H9 (cell line): Measurements from ENCODE around the gene RIMBP2. TPM values are rescaled to one million over a fixed set of nuclear protein-coding genes. Genes with fewer than 3 reads are reported as not detected.

Experiments
- DNase-seq: peaks from one replicate; pipeline ENCODE4 v3.0.0-alpha.2; 2017
- H2AFZ ChIP-seq: one replicate; pipeline ENCODE4 v1.6.1; 2013; ENCODE audit warnings: mild to moderate bottlenecking, low read length, control low read depth, moderate library complexity
- H2AK5ac ChIP-seq: 2 replicates; pipeline ENCODE4 v1.6.1; 2013; ENCODE audit warnings: low read length, control low read depth, mixed read lengths; ENCODE audit not compliant: insufficient read length
- H2BK120ac ChIP-seq: one replicate; pipeline ENCODE4 v1.6.1; 2013; ENCODE audit warnings: low read depth, mild to moderate bottlenecking, low read length, control low read depth, inconsistent platforms; ENCODE audit not compliant: poor library complexity, severe bottlenecking
- H2BK12ac ChIP-seq: 2 replicates; pipeline ENCODE4 v1.6.1; 2013; ENCODE audit warnings: low read length, control low read depth, mixed read lengths, low read depth; ENCODE audit not compliant: insufficient read length
- H2BK15ac ChIP-seq: 2 replicates; pipeline ENCODE4 v1.6.1; 2013; ENCODE audit warnings: low read depth, low read length, control low read depth
- H2BK20ac ChIP-seq: one replicate; pipeline ENCODE4 v1.6.1; 2013; ENCODE audit warnings: low read depth, mild to moderate bottlenecking, low read length, control low read depth, inconsistent platforms; ENCODE audit not compliant: poor library complexity, severe bottlenecking
- H2BK5ac ChIP-seq: 2 replicates; pipeline ENCODE4 v1.6.1; 2013; ENCODE audit warnings: low read length, control low read depth, mixed read lengths; ENCODE audit not compliant: insufficient read length
- H3K14ac ChIP-seq: 2 replicates; pipeline ENCODE4 v1.6.1; 2013; ENCODE audit warnings: low read length, control low read depth; ENCODE audit not compliant: insufficient read depth
- H3K18ac ChIP-seq: 2 replicates; pipeline ENCODE4 v1.6.1; 2013; ENCODE audit warnings: low read depth, mild to moderate bottlenecking, mixed read lengths, low read length, control low read depth; ENCODE audit not compliant: insufficient read length
- H3K23ac ChIP-seq: 2 replicates; pipeline ENCODE4 v1.6.1; 2013; ENCODE audit warnings: low read length, control low read depth, mixed read lengths, low read depth; ENCODE audit not compliant: insufficient read length
- H3K23me2 ChIP-seq: 2 replicates; pipeline ENCODE4 v1.6.1; 2013; ENCODE audit warnings: low read depth, mild to moderate bottlenecking, mixed read lengths, low read length, control low read depth; ENCODE audit not compliant: insufficient read length, poor library complexity, severe bottlenecking
- H3K27ac ChIP-seq: 2 replicates; pipeline ENCODE4 v1.5.1; 2013; ENCODE audit warnings: low read length, control low read depth, mixed read lengths, low read depth; ENCODE audit not compliant: insufficient read length
- H3K27me3 ChIP-seq: 2 replicates; pipeline ENCODE4 v1.6.1; 2013; ENCODE audit warnings: low read length, control low read depth, inconsistent platforms; ENCODE audit not compliant: insufficient read depth
- H3K4ac ChIP-seq: 2 replicates; pipeline ENCODE4 v1.6.1; 2013; ENCODE audit warnings: low read depth, mild to moderate bottlenecking, control low read depth, inconsistent platforms, low read length, moderate library complexity
- H3K4me1 ChIP-seq: 2 replicates; pipeline ENCODE4 v1.6.1; 2013; ENCODE audit warnings: low read length, control low read depth, inconsistent platforms; ENCODE audit not compliant: insufficient read depth
- H3K4me2 ChIP-seq: 2 replicates; pipeline ENCODE4 v1.6.1; 2013; ENCODE audit warnings: low read length, control low read depth, mixed read lengths; ENCODE audit not compliant: insufficient read length, insufficient read depth
- H3K56ac ChIP-seq: 2 replicates; pipeline ENCODE4 v1.6.1; 2013; ENCODE audit warnings: low read depth, mild to moderate bottlenecking, mixed read lengths, low read length, control low read depth; ENCODE audit not compliant: insufficient read length
- H3K79me1 ChIP-seq: 2 replicates; pipeline ENCODE4 v1.6.1; 2013; ENCODE audit warnings: low read depth, mild to moderate bottlenecking, moderate library complexity, low read length, control low read depth, inconsistent platforms; ENCODE audit not compliant: insufficient read depth, poor library complexity, severe bottlenecking
- H3K79me2 ChIP-seq: 2 replicates; pipeline ENCODE4 v1.6.1; 2013; ENCODE audit warnings: low read length, control low read depth, inconsistent platforms; ENCODE audit not compliant: insufficient read depth
- H3K9ac ChIP-seq: 2 replicates; pipeline ENCODE4 v1.6.1; 2013; ENCODE audit warnings: low read length, control low read depth, mixed read lengths; ENCODE audit not compliant: insufficient read length; ENCODE audit errors: extremely low read depth
- H3K9me3 ChIP-seq: one replicate; pipeline ENCODE4 v1.6.1; 2013; ENCODE audit warnings: low read depth, low read length, inconsistent platforms; ENCODE audit not compliant: control insufficient read depth
- H3T11ph ChIP-seq: one replicate; pipeline ENCODE4 v1.6.1; 2013; ENCODE audit warnings: mild to moderate bottlenecking, low read length, control low read depth, inconsistent platforms
- H4K20me1 ChIP-seq: one replicate; pipeline ENCODE4 v1.6.1; 2013; ENCODE audit not compliant: control insufficient read depth, insufficient read length, insufficient read depth
- H4K5ac ChIP-seq: 2 replicates; pipeline ENCODE4 v1.6.1; 2013; ENCODE audit warnings: low read depth, mild to moderate bottlenecking, mixed read lengths, low read length, control low read depth; ENCODE audit not compliant: insufficient read length
- H4K8ac ChIP-seq: replicated peaks from 2 replicates; pipeline ENCODE4 v1.6.1; 2013; ENCODE audit warnings: low read length, control low read depth, mixed read lengths, low read depth; ENCODE audit not compliant: insufficient read length
- H4K91ac ChIP-seq: 2 replicates; pipeline ENCODE4 v1.6.1; 2013; ENCODE audit warnings: low read depth, mild to moderate bottlenecking, moderate library complexity, mixed read lengths, low read length, control low read depth; ENCODE audit not compliant: insufficient read length
- H3K27ac Mint-ChIP-seq, 3 experiments: 2 replicates in 2 of 3; 3 replicates in 1 of 3; pipeline ENCODE4 v1.8.0; 2020 to 2021; ENCODE audit warnings: mixed read lengths in 3 of 3, mild to moderate bottlenecking in 1 of 3, moderate library complexity in 1 of 3
- H3K27me3 Mint-ChIP-seq: 2 replicates; pipeline ENCODE4 v1.8.0; 2021; ENCODE audit warnings: low read depth, mild to moderate bottlenecking, moderate library complexity, mixed read lengths
- H3K36me3 Mint-ChIP-seq, 3 experiments: 2 replicates in 2 of 3; 3 replicates in 1 of 3; pipeline ENCODE4 v1.8.0; 2020 to 2021; ENCODE audit warnings: low read depth in 3 of 3, mixed read lengths in 3 of 3; ENCODE audit not compliant: insufficient read depth in 1 of 3
- H3K4me1 Mint-ChIP-seq, 2 experiments: 2 replicates each; pipeline ENCODE4 v1.8.0; 2020; ENCODE audit warnings: mixed read lengths in 2 of 2
- H3K4me3 Mint-ChIP-seq, 2 experiments: 2 replicates in 1 of 2; 3 replicates in 1 of 2; pipeline ENCODE4 v1.8.0; 2020 to 2021; ENCODE audit warnings: mild to moderate bottlenecking in 2 of 2, mixed read lengths in 2 of 2, moderate library complexity in 1 of 2
- H3K9me3 Mint-ChIP-seq, 2 experiments: 2 replicates in 1 of 2; 3 replicates in 1 of 2; pipeline ENCODE4 v1.8.0; 2020; ENCODE audit warnings: mild to moderate bottlenecking in 2 of 2, mixed read lengths in 2 of 2, moderate library complexity in 1 of 2
- CTCF ChIP-seq: fragments of 200-600 bp; sonication (generic); conservative IDR thresholded peaks from 3 replicates; pipeline ENCODE4 v1.8.0; 2021; ENCODE audit warnings: antibody characterized with exemption, mild to moderate bottlenecking
- WGBS: extraction: QIAGEN DNeasy Blood & Tissue Kit; methylation state at CpG from one replicate; pipeline ENCODE4 v1.1.7; 2013; ENCODE audit warnings: missing lambda C conversion rate, low lambda C conversion rate, mixed read lengths; ENCODE audit not compliant: insufficient read length; ENCODE audit errors: extremely low coverage; 5-methylcytosine and 5-hydroxymethylcytosine counted together
- total RNA-seq: library from RNA; stranded (reverse); gene quantifications from 2 replicates; pipeline ENCODE4 v1.2.1, GENCODE V29; 2021

Gene RIMBP2
- total RNA-seq, 1 experiment from 2014 or later: 0.70 TPM

GRCh38 chr12:130488358-130488710, 227.8 kb downstream of the RIMBP2 start:
- peaks cover 0 to 6% of the 10 kb centered on the region in 2 experiments; a peak in 3 of 5 replicates for H3K9me3 Mint-ChIP-seq
- H3K27me3 Mint-ChIP-seq: peaks cover 28% of the 10 kb centered on the region
- no peak overlapping the region for H2AK5ac ChIP-seq
- H2AFZ ChIP-seq: no peak overlapping the region
- no peak overlapping the region for H4K8ac ChIP-seq
- H3K27ac ChIP-seq: no peak overlapping the region
- no peaks in the 10 kb centered on the region for H3K79me1 ChIP-seq
- H3K4me3 Mint-ChIP-seq: no peak overlapping the region
- no peak overlapping the region for H3K4me2 ChIP-seq
- H3K36me3 Mint-ChIP-seq: no peaks in the 10 kb centered on the region; a peak in 2 of 7 replicates
- H3K23me2 ChIP-seq: no peaks in the 10 kb centered on the region
- no peak overlapping the region for H3T11ph ChIP-seq
- no peak overlapping the region for H2BK5ac ChIP-seq
- no peak overlapping the region for H3K9ac ChIP-seq
- WGBS: no CpG with 5 or more reads among the region's 5 CpGs
- no peak for DNase-seq
- H2BK120ac ChIP-seq: no peak overlapping the region
- H3K4ac ChIP-seq: no peak overlapping the region
- no peak overlapping the region for H2BK20ac ChIP-seq
- TF ChIP-seq CTCF: no peak
- H3K9me3 ChIP-seq: no peaks in the 10 kb centered on the region
- H3K14ac ChIP-seq: no peak overlapping the region
- no peak overlapping the region for H3K56ac ChIP-seq
- no peak overlapping the region for H3K27ac Mint-ChIP-seq
- H4K91ac ChIP-seq: no peak overlapping the region
- no peak overlapping the region for H3K23ac ChIP-seq
- H3K4me1 Mint-ChIP-seq: no peaks in the 10 kb centered on the region; a peak in 1 of 4 replicates
- no peak overlapping the region for H2BK15ac ChIP-seq
- no peak overlapping the region for H2BK12ac ChIP-seq
- no peaks in the 10 kb centered on the region for H3K4me1 ChIP-seq
- H3K27me3 ChIP-seq: no peaks in the 10 kb centered on the region
- no peak overlapping the region for H4K5ac ChIP-seq
- H3K79me2 ChIP-seq: no peaks in the 10 kb centered on the region
- H4K20me1 ChIP-seq: no peaks in the 10 kb centered on the region
- H3K18ac ChIP-seq: no peak overlapping the region
